GM12872 (cell line): ENCODE results near the gene ACACA.

Experiments used
- TF ChIP-seq, protein P1 (sequence below): IDR thresholded peaks from 3 replicates; pipeline ENCODE4 v1.5.1; 2011; ENCODE audit warnings: low read depth, mild to moderate bottlenecking, low read length, moderate library complexity; ENCODE audit not compliant: insufficient read depth

ACACA gene

DNA sequence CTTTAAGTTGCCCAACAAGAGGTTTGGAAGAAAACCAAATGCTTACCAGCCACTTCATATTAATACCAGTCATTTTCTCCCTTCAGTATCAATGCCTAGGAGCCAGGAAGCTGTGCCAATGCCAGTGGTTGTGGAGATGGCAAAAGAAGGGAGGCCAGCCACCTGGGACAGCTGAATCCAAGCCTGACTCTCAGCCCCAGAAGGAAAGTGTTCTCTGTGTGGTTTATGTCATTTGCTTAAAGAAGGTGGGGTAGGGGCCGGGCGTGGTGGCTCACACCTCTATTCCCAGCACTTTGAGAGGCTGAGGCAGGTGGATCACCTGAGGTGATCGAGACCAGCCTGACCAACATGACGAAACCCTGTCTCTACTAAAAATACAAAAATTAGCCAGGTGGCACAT, 17.5 kb downstream of the ACACA start:
- TF ChIP-seq, protein P1, sequence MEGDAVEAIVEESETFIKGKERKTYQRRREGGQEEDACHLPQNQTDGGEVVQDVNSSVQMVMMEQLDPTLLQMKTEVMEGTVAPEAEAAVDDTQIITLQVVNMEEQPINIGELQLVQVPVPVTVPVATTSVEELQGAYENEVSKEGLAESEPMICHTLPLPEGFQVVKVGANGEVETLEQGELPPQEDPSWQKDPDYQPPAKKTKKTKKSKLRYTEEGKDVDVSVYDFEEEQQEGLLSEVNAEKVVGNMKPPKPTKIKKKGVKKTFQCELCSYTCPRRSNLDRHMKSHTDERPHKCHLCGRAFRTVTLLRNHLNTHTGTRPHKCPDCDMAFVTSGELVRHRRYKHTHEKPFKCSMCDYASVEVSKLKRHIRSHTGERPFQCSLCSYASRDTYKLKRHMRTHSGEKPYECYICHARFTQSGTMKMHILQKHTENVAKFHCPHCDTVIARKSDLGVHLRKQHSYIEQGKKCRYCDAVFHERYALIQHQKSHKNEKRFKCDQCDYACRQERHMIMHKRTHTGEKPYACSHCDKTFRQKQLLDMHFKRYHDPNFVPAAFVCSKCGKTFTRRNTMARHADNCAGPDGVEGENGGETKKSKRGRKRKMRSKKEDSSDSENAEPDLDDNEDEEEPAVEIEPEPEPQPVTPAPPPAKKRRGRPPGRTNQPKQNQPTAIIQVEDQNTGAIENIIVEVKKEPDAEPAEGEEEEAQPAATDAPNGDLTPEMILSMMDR = no peak

DNA sequence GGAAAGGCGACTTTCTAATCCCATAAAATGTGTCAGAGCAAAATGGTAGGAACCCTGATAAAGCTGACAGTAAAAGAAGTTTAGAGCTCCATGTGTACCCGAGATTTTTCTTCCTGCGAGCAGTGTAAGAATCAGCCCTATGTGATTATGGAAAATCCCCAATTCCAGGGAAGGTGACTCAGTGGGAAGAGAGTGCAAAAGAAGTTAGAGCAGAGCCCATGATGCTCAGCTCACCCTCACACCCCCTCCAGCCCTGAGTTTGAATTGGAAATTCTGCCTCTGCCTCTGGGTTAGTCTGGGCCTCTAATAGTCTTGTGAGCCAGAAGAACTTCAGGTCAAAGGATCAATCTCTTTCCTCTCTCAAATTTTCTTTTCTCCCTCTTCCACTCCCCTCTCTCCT, 18.4 kb downstream of the ACACA start:
- TF ChIP-seq, protein P1 = no peak

DNA sequence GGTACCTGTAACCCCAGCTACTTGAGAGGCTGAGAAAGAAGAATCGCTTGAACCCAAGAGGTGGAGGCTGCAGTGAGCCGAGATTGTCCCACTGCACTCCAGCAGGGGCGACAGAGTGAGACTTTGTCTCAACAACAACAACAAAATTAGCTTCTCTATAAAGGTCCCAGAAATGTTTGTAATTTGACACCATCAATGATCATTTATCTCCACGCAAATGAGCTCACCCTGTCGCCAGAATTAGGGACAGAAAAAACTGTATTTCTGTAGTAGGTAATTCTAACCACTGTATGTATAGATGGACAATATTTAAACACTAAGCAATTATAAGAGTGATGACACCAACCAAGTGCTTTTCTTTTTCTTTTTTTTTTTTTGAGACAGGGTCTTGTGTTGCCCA, 20.2 kb downstream of the ACACA start:
- TF ChIP-seq, protein P1 = no peak

DNA sequence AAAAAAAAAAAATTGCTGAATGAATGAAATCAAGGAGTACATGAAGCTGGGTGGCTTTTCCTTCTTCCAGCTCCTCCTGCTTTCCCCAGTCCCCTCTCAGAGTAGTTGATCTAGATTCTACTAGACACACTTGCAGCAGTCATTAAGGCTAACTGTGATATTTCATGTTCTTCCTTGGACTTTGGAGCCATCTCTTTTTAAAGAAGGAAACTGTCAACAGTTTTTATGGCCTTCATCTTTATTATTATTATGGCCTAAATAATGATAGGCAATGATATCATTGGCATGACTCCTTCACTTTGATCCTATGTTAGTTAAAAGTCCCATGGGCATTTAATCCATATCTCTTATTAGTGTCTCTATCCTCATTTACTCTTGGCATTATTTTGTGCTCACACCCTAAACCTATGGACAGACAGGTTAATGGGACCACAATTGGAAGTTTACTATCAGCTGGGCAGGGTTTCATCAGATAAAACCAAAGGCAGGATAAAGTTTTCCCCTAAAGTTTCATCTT, 21.1 kb downstream of the ACACA start:
- TF ChIP-seq, protein P1 = no peak

DNA sequence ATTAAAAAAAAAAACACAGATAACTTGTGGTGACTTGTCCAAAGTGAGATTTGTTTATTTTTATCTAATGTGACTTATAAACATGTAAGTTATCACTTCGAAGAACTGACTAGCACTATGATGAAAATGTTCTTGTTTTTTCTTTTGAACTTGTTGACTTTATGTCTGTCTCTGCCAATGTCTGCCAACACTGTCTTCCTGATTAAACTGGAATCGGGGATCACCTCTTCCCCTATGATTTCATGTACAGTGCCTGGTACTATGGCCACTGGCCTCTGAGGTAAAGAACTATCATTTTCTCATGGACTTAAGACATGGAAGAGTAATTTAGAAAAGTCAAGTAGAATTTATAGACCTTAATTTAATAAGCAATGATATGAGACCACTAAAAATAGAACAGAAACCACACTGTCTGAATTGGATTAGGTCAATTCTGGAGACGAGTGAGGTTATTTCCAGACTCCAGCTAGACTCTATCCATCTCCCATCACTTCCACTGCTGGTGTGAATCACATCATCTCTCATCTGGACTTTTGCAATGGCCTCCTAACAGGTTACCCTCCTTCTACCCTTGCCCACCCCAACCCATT, 22.0 kb downstream of the ACACA start:
- TF ChIP-seq, protein P1 = no peak

DNA sequence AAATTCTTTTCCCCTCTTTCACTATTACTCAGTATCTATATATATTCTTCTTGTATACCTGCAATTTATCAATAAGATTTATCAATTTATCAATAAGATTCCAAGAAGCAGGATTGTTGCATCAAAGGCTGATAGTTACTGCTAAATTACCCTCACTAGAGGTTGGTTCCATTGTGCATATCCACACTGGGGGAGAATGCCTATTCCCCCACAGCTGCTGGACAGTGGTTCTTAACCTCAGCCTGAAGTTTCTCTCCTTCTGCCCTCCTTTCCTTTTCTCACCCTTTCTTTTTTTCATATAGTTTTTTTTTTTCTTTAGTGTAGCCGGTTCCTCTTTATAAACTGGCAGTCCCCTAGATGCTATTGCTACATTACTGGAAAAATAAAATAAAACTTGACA, 24.6 kb downstream of the ACACA start:
- TF ChIP-seq, protein P1 = no peak

DNA sequence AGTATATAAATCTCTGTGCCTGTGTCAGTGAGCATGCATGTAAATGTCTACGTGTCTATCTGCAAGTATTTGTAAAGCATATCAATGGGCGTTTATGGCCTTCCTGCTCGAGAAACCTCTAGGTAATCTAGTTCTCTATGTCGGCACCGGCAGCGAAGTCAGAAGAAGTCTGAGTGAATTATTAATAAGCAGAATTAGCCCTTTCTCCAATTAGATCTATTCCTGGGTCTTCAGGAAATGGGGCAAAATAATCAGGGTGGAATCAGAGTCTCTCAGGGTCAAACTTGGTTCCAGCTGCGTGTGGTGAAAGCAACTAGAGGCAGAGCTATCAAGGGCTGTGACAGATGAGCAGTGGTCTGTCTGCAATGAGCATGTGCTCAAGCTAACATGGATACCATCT, 30.9 kb downstream of the ACACA start, which contains the start of gene C17orf78:
TSS of gene C17orf78 (plus strand) at position 280 of the 400 bp plus-strand sequence. CDS start at position 388, 108 bp downstream.
- TF ChIP-seq, protein P1 = no peak
